Hepatocyte (in vitro differentiated cells): ENCODE measurements around the gene BRD3. TPM values are rescaled to one million over a fixed set of nuclear protein-coding genes. Genes with fewer than 3 reads are reported as not detected.

ENCODE experiments used
- DNase-seq: peaks from one replicate; pipeline ENCODE4 v3.0.0-alpha.2; 2016; ENCODE audit warnings: low spot score
- H2AFZ ChIP-seq: fragments of 200-600 bp; sonication (generic); 2 replicates; pipeline ENCODE4 v1.6.0; 2016; ENCODE audit warnings: antibody characterized with exemption, mild to moderate bottlenecking
- H3K27ac ChIP-seq: fragments of 200-600 bp; sonication (generic); 2 replicates; pipeline ENCODE4 v1.5.1; 2016; ENCODE audit warnings: mild to moderate bottlenecking
- H3K27me3 ChIP-seq: fragments of 200-600 bp; sonication (generic); 2 replicates; pipeline ENCODE4 v1.6.1; 2016
- H3K36me3 ChIP-seq: fragments of 200-600 bp; sonication (generic); replicated peaks from 2 replicates; pipeline ENCODE4 v1.5.1; 2016; ENCODE audit warnings: low read depth; ENCODE audit not compliant: insufficient read depth
- H3K4me1 ChIP-seq: fragments of 200-600 bp; sonication (generic); 2 replicates; pipeline ENCODE4 v1.5.1; 2016; ENCODE audit warnings: mild to moderate bottlenecking, moderate library complexity; ENCODE audit not compliant: insufficient read depth
- H3K4me2 ChIP-seq: fragments of 200-600 bp; sonication (generic); 2 replicates; pipeline ENCODE4 v1.6.0; 2016
- H3K4me3 ChIP-seq: fragments of 200-600 bp; sonication (generic); 2 replicates; pipeline ENCODE4 v1.5.1; 2016; ENCODE audit warnings: mild to moderate bottlenecking
- H3K79me2 ChIP-seq: fragments of 200-600 bp; sonication (generic); 2 replicates; pipeline ENCODE4 v1.6.0; 2017; ENCODE audit warnings: mild to moderate bottlenecking
- H3K9me2 ChIP-seq: fragments of 200-600 bp; sonication (generic); replicated peaks from 2 replicates; pipeline ENCODE4 v1.6.0; 2017; ENCODE audit warnings: mild to moderate bottlenecking; ENCODE audit not compliant: insufficient read depth
- H3K9me3 ChIP-seq: fragments of 200-600 bp; sonication (generic); 2 replicates; pipeline ENCODE4 v1.5.1; 2016; ENCODE audit warnings: low read depth, mild to moderate bottlenecking
- H4K20me1 ChIP-seq: fragments of 200-600 bp; sonication (generic); 2 replicates; pipeline ENCODE4 v1.6.0; 2016; ENCODE audit warnings: mild to moderate bottlenecking; ENCODE audit not compliant: insufficient read depth, poor library complexity, severe bottlenecking
- CTCF ChIP-seq: fragments of 200-600 bp; sonication (generic); IDR thresholded peaks from 2 replicates; pipeline ENCODE4 v1.5.1; 2016; ENCODE audit warnings: antibody characterized with exemption, mild to moderate bottlenecking; ENCODE audit not compliant: poor library complexity
- EZH2 ChIP-seq: fragments of 200-600 bp; sonication (generic); IDR thresholded peaks from 2 replicates; pipeline ENCODE4 v1.6.1; 2016; ENCODE audit warnings: antibody characterized with exemption, mild to moderate bottlenecking, borderline replicate concordance
- EZH2phosphoT487 ChIP-seq: fragments of 200-600 bp; sonication (generic); IDR thresholded peaks from one replicate; pipeline ENCODE4 v1.6.1; 2018; ENCODE audit warnings: antibody characterized with exemption, mild to moderate bottlenecking, low read depth, moderate library complexity; ENCODE audit not compliant: unreplicated experiment, severe bottlenecking
- WGBS: methylation state at CpG from one replicate; pipeline ENCODE4 v1.1.6; 2016; ENCODE audit warnings: low lambda C conversion rate; ENCODE audit errors: missing lambda C conversion rate; 5-methylcytosine and 5-hydroxymethylcytosine counted together
- polyA plus RNA-seq: library from polyadenylated mRNA; unstranded; fragments of >200 nt; fragmentation: Nextera tagmentation; extraction: Ambion mirVana; gene quantifications from 2 replicates; pipeline ENCODE4 v1.2.1, GENCODE V29; 2016
- total RNA-seq: library from RNA; depleted of rRNA; stranded (reverse); fragments of >200 nt; gene quantifications from 2 replicates; pipeline ENCODE4 v1.2.3, GENCODE V29; 2014

BRD3 gene
- total RNA-seq (9.0 and 14.8 TPM in 2 replicates), polyA plus RNA-seq (25.7 and 29.6 TPM in 2 replicates)

- WGBS, result under 1% methylated on average over 59 of the region's 131 CpGs
- Histone ChIP-seq H3K27me3 (peaks cover 12% of the 10 kb centered on the region), H2AFZ (peak within 1 kb of the TSS; percentile 99), H4K20me1 (peaks cover 38% of the 10 kb centered on the region), H3K27ac (peak within 1 kb of the TSS; percentile 99), H3K79me2 (peaks cover 40% of the 10 kb centered on the region), H3K36me3 (no peaks in the 10 kb centered on the region), H3K4me2 (peak within 1 kb of the TSS; percentile 98), H3K9me3 (no peaks in the 10 kb centered on the region), H3K4me3 (peak within 1 kb of the TSS; percentile 100), H3K9me2 (no peaks in the 10 kb centered on the region), H3K4me1 (peaks cover 4% of the 10 kb centered on the region)
- DNase-seq, result peak; percentile 97
- TF ChIP-seq EZH2phosphoT487 (no peak), CTCF (no peak), EZH2 (no peak)
Measured at GRCh38 chr9:134067904-134068743, at the start of gene BRD3. Gene BRD3 (minus strand): TSS chr9:134068026. CDS start chr9:134053477, 14,549 bp downstream.

- Histone ChIP-seq H3K9me3 (no peaks in the 10 kb centered on the region), H3K27me3 (no peaks in the 10 kb centered on the region), H2AFZ (no peak overlapping the region), H3K36me3 (no peaks in the 10 kb centered on the region), H3K4me2 (no peak overlapping the region), H3K27ac (no peak overlapping the region), H3K9me2 (no peaks in the 10 kb centered on the region), H3K4me3 (no peak overlapping the region), H4K20me1 (no peaks in the 10 kb centered on the region), H3K79me2 (no peaks in the 10 kb centered on the region), H3K4me1 (no peaks in the 10 kb centered on the region)
- no peak for DNase-seq
- 95% methylated on average over 6 of the region's 6 CpGs for WGBS
- no peak for TF ChIP-seq EZH2phosphoT487
- TF ChIP-seq CTCF, result no peak
- no peak for TF ChIP-seq EZH2
Measured at GRCh38 chr9:134112561-134112960, 44.7 kb upstream of the BRD3 start.

- WGBS, result 87% methylated on average over 9 of the region's 9 CpGs
- DNase-seq, result no peak
- Histone ChIP-seq H4K20me1 (no peaks in the 10 kb centered on the region), H3K4me2 (no peak overlapping the region), H3K36me3 (no peaks in the 10 kb centered on the region), H3K27ac (no peak overlapping the region), H2AFZ (no peak overlapping the region), H3K79me2 (no peaks in the 10 kb centered on the region), H3K9me2 (no peaks in the 10 kb centered on the region), H3K9me3 (no peaks in the 10 kb centered on the region), H3K4me1 (no peaks in the 10 kb centered on the region), H3K4me3 (no peak overlapping the region), H3K27me3 (no peaks in the 10 kb centered on the region)
- TF ChIP-seq EZH2, result no peak
- no peak for TF ChIP-seq EZH2phosphoT487
- TF ChIP-seq CTCF, result no peak
Measured at GRCh38 chr9:134111064-134111463, 43.2 kb upstream of the BRD3 start.
